NCI-H2081 (cell line): Measurements from ENCODE around the gene ADPRHL1.

Source experiments
- DNase-seq, 2 experiments: peaks; one replicate each; lab custom pipeline; 2025; lab: John Stamatoyannopoulos, UW

The ADPRHL1 gene

GRCh38 chr13:113417008-113417751, 36.1 kb downstream of the ADPRHL1 start:
- DNase-seq = no peak

GRCh38 chr13:113415825-113416224, 37.5 kb downstream of the ADPRHL1 start:
- no peak for DNase-seq

GRCh38 chr13:113415032-113415431, 38.3 kb downstream of the ADPRHL1 start:
- DNase-seq = no peak

GRCh38 chr13:113414335-113414734, 39.0 kb downstream of the ADPRHL1 start:
- no peak for DNase-seq

GRCh38 chr13:113413898-113414282, 39.4 kb downstream of the ADPRHL1 start:
- no peak for DNase-seq

- no peak for DNase-seq
These were observed 40.0 kb downstream of the ADPRHL1 start for GRCh38 chr13:113413178-113413897.

- no peak for DNase-seq
These were observed 40.8 kb downstream of the ADPRHL1 start for GRCh38 chr13:113412440-113412839.

GRCh38 chr13:113411216-113412023, 41.9 kb downstream of the ADPRHL1 start:
- DNase-seq = no peak

- DNase-seq = no peak
These were observed 42.7 kb downstream of the ADPRHL1 start for GRCh38 chr13:113410472-113411201.

- no peak for DNase-seq
These were observed 44.7 kb downstream of the ADPRHL1 start for GRCh38 chr13:113408562-113408961.

GRCh38 chr13:113407531-113408393, 45.5 kb downstream of the ADPRHL1 start:
- DNase-seq = no peak

GRCh38 chr13:113407103-113407530, 46.2 kb downstream of the ADPRHL1 start:
- no peak for DNase-seq

GRCh38 chr13:113406321-113407102, 46.8 kb downstream of the ADPRHL1 start:
- DNase-seq = no peak

GRCh38 chr13:113405481-113406300, 47.6 kb downstream of the ADPRHL1 start:
- DNase-seq = peak in 1 of 2 experiments; percentile 36

GRCh38 chr13:113404723-113405471, 48.4 kb downstream of the ADPRHL1 start:
- DNase-seq = peak in 1 of 2 experiments; percentile 23

GRCh38 chr13:113404366-113404722, 48.9 kb downstream of the ADPRHL1 start:
- DNase-seq = no peak

GRCh38 chr13:113403255-113404104, 49.8 kb downstream of the ADPRHL1 start:
- no peak for DNase-seq
